ENCODE data around the gene OOSP1.
"Not testable (repeated sequence)": the region's sequence is repeated elsewhere in the genome, so short reads cannot be mapped to it uniquely, and the experiment has no call there.

OOSP1 gene

DNA sequence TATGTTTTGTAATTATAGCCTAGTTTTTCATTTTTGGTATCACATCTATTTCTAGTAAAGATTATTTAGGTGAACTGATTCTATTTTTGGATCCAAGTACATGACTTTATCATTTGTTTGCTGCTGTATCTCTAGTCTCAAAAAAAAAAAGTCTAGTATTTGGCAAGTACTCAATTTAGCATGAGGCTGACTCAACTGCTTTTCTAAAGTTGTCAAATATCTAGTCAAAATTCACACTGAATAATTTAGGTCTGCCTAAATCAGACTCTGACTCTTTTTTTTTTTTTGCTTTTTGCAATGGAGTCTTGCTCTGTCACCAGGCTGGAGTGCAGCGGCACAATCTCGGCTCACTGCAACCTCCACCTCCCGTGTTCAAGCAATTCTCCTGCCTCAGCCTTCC lies 28.0 kb downstream of the OOSP1 start:
- no peak for DNase-seq (ENCODE audit: extremely low read depth, low read depth)
- H3K4me3 ChIP-seq (replicated peaks; ENCODE audit: low read depth, low read length) = no peak overlapping the region
- no peak for TF ChIP-seq CTCF (IDR thresholded peaks at IDR 0.05; ENCODE audit: low read depth, low read length, missing control alignments)

DNA sequence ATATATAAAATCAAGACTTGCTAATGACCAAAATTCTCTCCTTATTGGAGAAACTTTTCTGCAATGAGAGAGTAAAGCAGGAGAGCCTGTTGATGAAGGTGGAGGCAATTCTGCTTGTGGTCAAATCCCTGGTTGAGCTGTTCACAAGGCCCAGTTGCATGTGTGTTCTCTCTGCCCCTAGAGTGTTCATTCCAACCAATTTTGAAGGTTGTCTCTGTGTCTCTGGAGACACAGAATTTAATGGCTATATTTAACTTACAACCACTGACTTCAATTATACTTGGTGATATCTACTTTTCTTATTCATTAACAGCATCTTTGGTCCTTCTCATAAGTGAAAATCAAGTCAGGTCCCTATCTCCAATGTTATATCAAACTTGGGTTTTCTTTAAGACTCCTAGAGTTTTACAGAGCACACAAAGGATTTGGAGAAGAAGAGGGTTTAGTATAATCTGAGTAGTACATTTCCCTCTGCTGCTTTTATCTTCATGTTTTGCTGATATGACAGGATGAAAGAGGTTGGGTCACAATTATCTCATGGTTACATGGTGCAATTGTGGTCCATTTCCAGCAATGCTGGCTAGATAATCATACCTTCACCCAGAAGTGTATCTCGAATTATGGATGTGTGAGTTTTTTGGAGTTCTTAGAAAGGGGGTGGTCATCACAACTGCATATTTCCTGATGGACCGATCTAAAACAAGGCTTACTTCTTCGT lies 29.6 kb downstream of the OOSP1 start:
- H3K4me3 ChIP-seq (replicated peaks; ENCODE audit: low read depth, low read length) = no peak overlapping the region
- TF ChIP-seq CTCF (IDR thresholded peaks at IDR 0.05; ENCODE audit: low read depth, low read length, missing control alignments) = no peak
- no peak for DNase-seq (ENCODE audit: extremely low read depth, low read depth)

GRCh38 chr11:59968395-59968783 lies 30.2 kb downstream of the OOSP1 start:
- TF ChIP-seq CTCF (IDR thresholded peaks at IDR 0.05; ENCODE audit: low read depth, low read length, missing control alignments) = no peak
- DNase-seq (ENCODE audit: extremely low read depth, low read depth) = no peak
- no peak overlapping the region for H3K4me3 ChIP-seq (replicated peaks; ENCODE audit: low read depth, low read length)

GRCh38 chr11:59973097-59973496 lies 34.9 kb downstream of the OOSP1 start:
- TF ChIP-seq CTCF (IDR thresholded peaks at IDR 0.05; ENCODE audit: low read depth, low read length, missing control alignments) = no peak
- no peak for DNase-seq (ENCODE audit: extremely low read depth, low read depth)

DNA sequence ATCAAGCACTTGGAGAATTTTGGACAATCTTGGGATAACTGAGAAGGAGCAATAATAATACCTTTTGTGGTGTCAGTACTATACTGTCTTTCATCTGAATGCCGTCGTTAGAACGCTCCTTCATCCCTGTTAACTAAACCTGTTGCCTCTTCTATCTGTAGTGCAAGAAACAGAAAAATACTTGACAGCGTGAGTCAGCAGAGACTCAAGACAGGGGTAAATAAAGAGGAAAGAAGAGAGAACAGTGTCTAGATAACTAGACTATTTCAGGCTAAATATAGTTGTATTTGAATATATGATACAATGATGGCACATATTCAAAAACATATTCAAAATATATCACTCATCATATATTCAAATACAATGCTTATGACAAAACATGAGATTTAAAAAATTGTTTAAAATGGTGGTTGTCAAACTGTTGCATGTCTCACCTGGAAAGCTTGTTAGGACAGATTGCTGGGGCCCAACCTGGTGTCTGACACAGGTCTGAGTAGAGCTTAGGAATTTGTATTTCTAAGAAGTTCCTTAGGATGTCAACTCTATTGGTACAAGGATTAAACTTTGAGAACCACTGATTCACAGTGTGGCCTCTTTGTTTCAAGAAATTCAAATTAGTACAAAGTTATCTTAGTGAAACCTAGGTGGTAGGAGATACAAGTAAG lies 43.0 kb downstream of the OOSP1 start:
- no peak for TF ChIP-seq CTCF (IDR thresholded peaks at IDR 0.05; ENCODE audit: low read depth, low read length, missing control alignments)
- DNase-seq (ENCODE audit: extremely low read depth, low read depth) = no peak
- H3K4me3 ChIP-seq (replicated peaks; ENCODE audit: low read depth, low read length) = no peak overlapping the region

More at GRCh38 chr11:59973097-59973496, 34.9 kb downstream of the OOSP1 start:
- H3K4me3 ChIP-seq (replicated peaks; ENCODE audit: low read depth, low read length) = no peak overlapping the region

GRCh38 chr11:59982037-59982436 lies 43.8 kb downstream of the OOSP1 start:
- not testable (repeated sequence) for DNase-seq (ENCODE audit: extremely low read depth, low read depth); H3K4me3 ChIP-seq (replicated peaks; ENCODE audit: low read depth, low read length)

DNA sequence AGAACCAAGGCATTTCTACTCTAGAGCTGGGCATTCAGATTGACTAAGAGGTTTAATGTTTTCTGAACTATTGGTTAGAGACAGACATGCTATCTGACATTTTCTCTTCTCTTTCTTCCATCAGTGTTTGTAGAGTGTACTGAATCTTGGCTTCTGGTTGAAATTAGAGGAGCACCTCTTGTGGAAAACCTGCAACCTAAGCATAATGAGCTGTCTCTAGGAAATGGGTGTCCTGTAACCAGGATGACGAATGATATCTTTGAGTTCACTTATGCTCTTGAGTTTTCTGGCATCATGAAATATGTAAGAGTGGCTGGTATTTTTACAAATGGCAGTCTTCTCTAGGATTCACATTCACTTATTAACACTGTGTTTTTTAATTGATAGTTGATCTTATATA lies 45.0 kb downstream of the OOSP1 start:
- TF ChIP-seq CTCF (IDR thresholded peaks at IDR 0.05; ENCODE audit: low read depth, low read length, missing control alignments) = no peak
- no peak overlapping the region for H3K4me3 ChIP-seq (replicated peaks; ENCODE audit: low read depth, low read length)
- no peak for DNase-seq (ENCODE audit: extremely low read depth, low read depth)

Data from HFF-Myc (cell line).